HepG2 (cell line): ENCODE results near the gene PAIP2. TPM values are rescaled to one million over a fixed set of nuclear protein-coding genes. Genes with fewer than 3 reads are reported as not detected.
A peak's percentile ranks its signal among the peaks of the same experiment; 100 is the strongest.

ENCODE experiments used
- BORCS8-MEF2B ChIP-seq: sonication (generic); formaldehyde crosslinking; IDR thresholded peaks from 2 replicates; pipeline ENCODE4 v1.8.0; 2022; ENCODE audit warnings: mild to moderate bottlenecking, missing genetic modification reagents
- CBX1 ChIP-seq: IDR thresholded peaks from one replicate; pipeline ENCODE4 v1.6.1; 2016; ENCODE audit warnings: antibody characterized with exemption, low read depth
- CENPT ChIP-seq: sonication (generic); formaldehyde crosslinking; IDR thresholded peaks from 2 replicates; pipeline ENCODE4 v1.8.0; 2022; ENCODE audit warnings: low read depth, mild to moderate bottlenecking, moderate library complexity, missing genetic modification reagents
- E2F1 ChIP-seq: sonication (generic); formaldehyde crosslinking; IDR thresholded peaks from 2 replicates; pipeline ENCODE4 v1.5.0; 2020; ENCODE audit warnings: missing genetic modification reagents
- HIC2 ChIP-seq: sonication (generic); formaldehyde crosslinking; IDR thresholded peaks from 2 replicates; pipeline ENCODE4 v1.9.0; 2022; ENCODE audit warnings: low read depth, missing genetic modification reagents
- HNF4G ChIP-seq, 2 experiments: sonication (generic) in 1 of 2; formaldehyde crosslinking in 1 of 2; IDR thresholded peaks; 2 replicates each; pipeline versions ENCODE4 v1.4.0 to v1.6.1; 2011 to 2020; ENCODE audit warnings: borderline replicate concordance in 2 of 2, low read depth in 2 of 2, mild to moderate bottlenecking in 2 of 2, low read length in 1 of 2, missing genetic modification reagents in 1 of 2, moderate library complexity in 1 of 2
- HOXA5 ChIP-seq: sonication (generic); formaldehyde crosslinking; IDR thresholded peaks from 2 replicates; pipeline ENCODE4 v1.4.0; 2020; ENCODE audit warnings: missing genetic modification reagents
- JDP2 ChIP-seq: sonication (generic); formaldehyde crosslinking; IDR thresholded peaks from 2 replicates; pipeline ENCODE4 v1.8.1; 2022; ENCODE audit warnings: missing genetic modification reagents, borderline replicate concordance
- MAZ ChIP-seq, 2 experiments: sonication (generic) in 1 of 2; formaldehyde crosslinking in 1 of 2; IDR thresholded peaks; 2 replicates each; pipeline versions ENCODE4 v1.5.0 to v1.6.1; 2012 to 2020; ENCODE audit warnings: low read depth in 2 of 2, mild to moderate bottlenecking in 2 of 2, borderline replicate concordance in 1 of 2, improper control_type of control experiment in 1 of 2, low read length in 1 of 2, missing genetic modification reagents in 1 of 2, moderate library complexity in 1 of 2
- MXD4 ChIP-seq: IDR thresholded peaks from 2 replicates; pipeline ENCODE4 v1.6.1; 2016; ENCODE audit warnings: mild to moderate bottlenecking, missing biosample characterization, missing genetic modification reagents
- REXO4 ChIP-seq: sonication (generic); formaldehyde crosslinking; IDR thresholded peaks from 2 replicates; pipeline ENCODE4 v1.8.0; 2022; ENCODE audit warnings: missing genetic modification reagents, mild to moderate bottlenecking, borderline replicate concordance
- TAF1 ChIP-seq: sonication (generic); formaldehyde crosslinking; IDR thresholded peaks from 2 replicates; pipeline ENCODE4 v1.4.0; 2020; ENCODE audit warnings: missing genetic modification reagents
- ZBTB21 ChIP-seq: sonication (generic); formaldehyde crosslinking; IDR thresholded peaks from 2 replicates; pipeline ENCODE4 v1.4.0; 2020; ENCODE audit warnings: missing genetic modification reagents
- ZFP41 ChIP-seq: sonication (generic); formaldehyde crosslinking; IDR thresholded peaks from 2 replicates; pipeline ENCODE4 v1.4.0; 2020; ENCODE audit warnings: mild to moderate bottlenecking, missing genetic modification reagents, borderline replicate concordance
- ZNF101 ChIP-seq: sonication (generic); formaldehyde crosslinking; IDR thresholded peaks from 2 replicates; pipeline ENCODE4 v1.4.0; 2020; ENCODE audit warnings: mild to moderate bottlenecking, low read depth, missing genetic modification reagents, borderline replicate concordance
- ZNF18 ChIP-seq: sonication (generic); formaldehyde crosslinking; IDR thresholded peaks from 2 replicates; pipeline ENCODE4 v1.8.0; 2022; ENCODE audit warnings: mild to moderate bottlenecking, missing genetic modification reagents; ENCODE audit not compliant: insufficient replicate concordance
- ZNF329 ChIP-seq: sonication (generic); formaldehyde crosslinking; IDR thresholded peaks from 2 replicates; pipeline ENCODE4 v1.9.0; 2021; ENCODE audit warnings: low read depth, mild to moderate bottlenecking, missing genetic modification reagents
- ZNF383 ChIP-seq: sonication (generic); formaldehyde crosslinking; IDR thresholded peaks from 2 replicates; pipeline ENCODE4 v1.4.0; 2020; ENCODE audit warnings: missing genetic modification reagents, mild to moderate bottlenecking, borderline replicate concordance
- ZNF616 ChIP-seq: sonication (generic); formaldehyde crosslinking; IDR thresholded peaks from 2 replicates; pipeline ENCODE4 v1.5.0; 2020; ENCODE audit warnings: low read depth, mild to moderate bottlenecking, missing genetic modification reagents
- ZNF724P ChIP-seq: sonication (generic); formaldehyde crosslinking; IDR thresholded peaks from 2 replicates; pipeline ENCODE4 v1.8.0; 2022; ENCODE audit warnings: missing genetic modification reagents, borderline replicate concordance
- ZNF839 ChIP-seq: sonication (generic); formaldehyde crosslinking; IDR thresholded peaks from 2 replicates; pipeline ENCODE4 v1.4.0; 2020; ENCODE audit warnings: missing genetic modification reagents, mild to moderate bottlenecking, borderline replicate concordance
- polyA plus RNA-seq, 8 experiments: library from polyadenylated mRNA; depleted of rRNA in 3 of 8; stranded (reverse) in 7 of 8; unstranded in 1 of 8; fragments of >200 nt; fragmentation: Illumina TruSeq in 4 of 8; extraction: Trizol in 4 of 8; gene quantifications; 2 replicates each; pipeline versions ENCODE4 v1.2.1 to v1.2.3, GENCODE V29; 2011 to 2016; ENCODE audit warnings: low read depth in 4 of 8, missing spikeins in 1 of 8, mixed read lengths in 1 of 8; ENCODE audit not compliant: insufficient read depth in 1 of 8
- total RNA-seq, 5 experiments: library from RNA; depleted of rRNA; stranded (reverse); fragments of >200 nt; fragmentation: Illumina TruSeq; extraction: Trizol; gene quantifications; 2 replicates each; pipeline ENCODE4 v1.2.3, GENCODE V29; 2016; ENCODE audit warnings: low read depth in 1 of 5
- TF ChIP-seq, protein P1 (sequence below): sonication (generic); formaldehyde crosslinking; IDR thresholded peaks from 2 replicates; pipeline ENCODE4 v1.4.0; 2020; ENCODE audit warnings: mild to moderate bottlenecking, missing genetic modification reagents

The PAIP2 gene
- total and polyA plus RNA-seq, 2 of the 13 experiments (the other 11 are each of a cell fraction or from before 2014, with no cell fraction given) = 61.5 to 76.3 TPM

DNA sequence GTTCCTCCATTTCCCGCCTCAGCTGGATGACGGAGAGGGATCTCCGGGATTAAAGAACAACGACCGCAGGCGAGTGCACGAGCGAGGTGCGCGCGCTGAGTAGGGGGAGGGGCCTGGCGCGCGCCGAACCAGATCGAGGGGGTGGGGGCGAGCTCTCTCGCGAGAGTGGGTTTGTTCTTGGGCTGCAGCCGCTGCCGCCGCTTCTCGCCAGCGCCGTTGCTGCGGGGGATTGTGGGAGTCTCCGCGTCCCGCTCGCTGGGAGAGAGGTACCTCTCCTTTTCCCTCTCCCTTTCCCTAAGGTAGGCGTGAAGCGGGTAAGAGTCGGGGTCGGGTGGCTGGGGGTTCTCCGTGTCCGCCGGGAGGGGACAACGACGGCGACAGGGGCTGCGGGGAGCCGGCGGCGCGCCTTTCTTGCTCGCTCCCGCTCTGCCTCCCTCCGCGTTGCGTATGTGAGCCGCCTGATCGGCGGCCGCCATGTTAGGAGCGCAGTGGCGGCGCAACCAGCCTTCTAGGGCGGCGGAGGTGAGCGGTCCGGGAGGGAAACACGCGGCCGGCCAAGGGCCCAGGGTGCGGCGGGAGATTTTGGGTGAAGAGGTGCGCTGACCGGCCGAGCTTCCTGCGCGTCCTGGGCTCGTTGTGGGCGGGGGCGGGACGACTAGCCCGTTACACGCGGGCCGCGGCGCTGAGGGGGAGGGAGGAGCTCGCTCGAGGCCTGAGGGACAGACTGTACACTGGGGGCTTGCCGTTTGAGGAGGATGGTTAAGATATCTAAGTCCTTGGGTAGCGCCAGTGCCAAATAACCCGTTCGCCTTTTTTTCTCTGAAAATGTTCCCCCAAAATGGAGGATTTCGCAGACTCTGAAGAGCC, 47.9 kb upstream of the PAIP2 start, which contains the start of gene MATR3 (continued):
- TF ChIP-seq HNF4G (IDR thresholded peaks at IDR 0.05; ENCODE audit: borderline replicate concordance, low read depth, low read length) (no peak; the same call in 1 of the 2 replicates), HNF4G (CRISPR knock-in tag; IDR thresholded peaks at IDR 0.05; ENCODE audit: borderline replicate concordance, low read depth) (peak; percentile 53; the same call in 1 of the 2 replicates), ZNF616 (CRISPR knock-in tag) (no peak), HOXA5 (CRISPR knock-in tag) (peak; percentile 84), MXD4 (peak; percentile 35; the same call in 1 of the 2 replicates), CBX1 (peak; percentile 89), ZNF839 (no peak; the same call in 1 of the 2 replicates), ZNF329 (CRISPR knock-in tag) (peak; percentile 76; the same call in 1 of the 2 replicates), ZFP41 (CRISPR knock-in tag) (no peak), E2F1 (CRISPR knock-in tag) (peak; percentile 93), ZBTB21 (CRISPR knock-in tag) (0 out of 2 replicates have a peak, but pooled peaks have one; percentile 27), BORCS8-MEF2B (CRISPR knock-in tag) (peak; percentile 35; the same call in 1 of the 2 replicates), HIC2 (CRISPR knock-in tag) (no peak), JDP2 (CRISPR knock-in tag) (peak; percentile 33; the same call in 1 of the 2 replicates), CENPT (CRISPR knock-in tag) (0 out of 2 replicates have a peak, but pooled peaks have one; percentile 56), MAZ (IDR thresholded peaks at IDR 0.05; ENCODE audit: borderline replicate concordance, low read depth, low read length) (peak; percentile 81; the same call in 1 of the 2 replicates), MAZ (CRISPR knock-in tag; IDR thresholded peaks at IDR 0.05; ENCODE audit: low read depth) (peak; percentile 95), REXO4 (peak; percentile 79; the same call in 1 of the 2 replicates), TAF1 (CRISPR knock-in tag) (peak; percentile 90), ZNF724P (CRISPR knock-in tag) (peak; percentile 26; the same call in 1 of the 2 replicates), ZNF18 (CRISPR knock-in tag) (peak; percentile 84), ZNF101 (CRISPR knock-in tag) (peak; percentile 47; the same call in 1 of the 2 replicates), ZNF383 (CRISPR knock-in tag) (peak; percentile 75; the same call in 1 of the 2 replicates)
- TF ChIP-seq, protein P1, sequence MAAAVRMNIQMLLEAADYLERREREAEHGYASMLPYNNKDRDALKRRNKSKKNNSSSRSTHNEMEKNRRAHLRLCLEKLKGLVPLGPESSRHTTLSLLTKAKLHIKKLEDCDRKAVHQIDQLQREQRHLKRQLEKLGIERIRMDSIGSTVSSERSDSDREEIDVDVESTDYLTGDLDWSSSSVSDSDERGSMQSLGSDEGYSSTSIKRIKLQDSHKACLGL = no peak; the same call in 1 of the 2 replicates
